Measurements from ENCODE around the gene EXOC7.

DNA sequence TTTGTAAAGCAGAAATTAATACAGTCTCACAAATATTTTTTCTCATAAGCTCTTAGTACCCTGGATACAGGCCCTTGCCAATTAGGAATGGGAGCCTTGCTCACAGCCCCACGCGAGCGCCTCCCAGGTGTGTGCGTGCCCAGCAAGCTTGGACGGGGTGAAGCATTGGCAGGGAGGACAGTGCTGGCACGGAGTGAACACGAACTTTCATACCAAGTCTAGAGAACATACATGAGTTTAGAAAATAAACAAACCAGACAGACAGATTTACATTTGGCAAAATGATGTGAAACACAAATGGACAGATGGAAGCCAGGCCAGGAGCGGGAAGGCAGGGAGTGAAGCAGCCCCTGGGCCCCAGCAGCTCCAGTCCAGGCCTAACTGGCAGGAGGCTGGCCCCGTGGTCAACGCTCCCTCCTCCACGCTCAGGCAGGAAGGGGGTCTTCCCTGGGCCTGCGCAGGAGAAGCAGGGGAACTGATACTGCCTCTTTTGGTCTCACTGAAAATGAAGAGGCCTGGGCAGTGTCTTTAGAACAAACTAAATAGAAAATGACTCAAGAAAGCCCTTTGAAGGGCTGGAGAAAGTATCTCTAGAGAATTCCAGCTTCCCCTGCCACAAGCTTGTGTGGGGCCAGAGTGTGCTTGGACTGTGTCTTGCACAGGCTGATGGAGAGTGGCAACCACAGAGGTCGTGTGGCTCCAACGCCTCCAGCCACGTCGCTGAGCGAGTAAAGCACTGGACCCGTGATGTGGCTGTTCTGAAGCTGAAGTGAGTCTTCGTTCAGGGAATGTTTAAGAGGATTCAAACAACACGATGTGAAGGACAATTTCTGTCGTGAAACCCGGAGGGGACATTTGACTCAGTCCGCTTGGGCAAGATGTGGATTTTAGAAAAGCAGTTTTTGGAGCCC lies 47.4 kb upstream of the EXOC7 start:
- no peak for TF ChIP-seq MXI1 (conservative IDR thresholded peaks at IDR 0.05; ENCODE audit: poor library complexity, severe bottlenecking)
- TF ChIP-seq EP300 (conservative IDR thresholded peaks at IDR 0.05; ENCODE audit: poor library complexity, severe bottlenecking): no peak
- TF ChIP-seq EZH2 (IDR thresholded peaks at IDR 0.05; ENCODE audit: borderline replicate concordance, insufficient read depth, low read length, poor library complexity, severe bottlenecking): no peak
- no peak for TF ChIP-seq SMC3 (conservative IDR thresholded peaks at IDR 0.05; ENCODE audit: poor library complexity)
- TF ChIP-seq, protein P1, sequence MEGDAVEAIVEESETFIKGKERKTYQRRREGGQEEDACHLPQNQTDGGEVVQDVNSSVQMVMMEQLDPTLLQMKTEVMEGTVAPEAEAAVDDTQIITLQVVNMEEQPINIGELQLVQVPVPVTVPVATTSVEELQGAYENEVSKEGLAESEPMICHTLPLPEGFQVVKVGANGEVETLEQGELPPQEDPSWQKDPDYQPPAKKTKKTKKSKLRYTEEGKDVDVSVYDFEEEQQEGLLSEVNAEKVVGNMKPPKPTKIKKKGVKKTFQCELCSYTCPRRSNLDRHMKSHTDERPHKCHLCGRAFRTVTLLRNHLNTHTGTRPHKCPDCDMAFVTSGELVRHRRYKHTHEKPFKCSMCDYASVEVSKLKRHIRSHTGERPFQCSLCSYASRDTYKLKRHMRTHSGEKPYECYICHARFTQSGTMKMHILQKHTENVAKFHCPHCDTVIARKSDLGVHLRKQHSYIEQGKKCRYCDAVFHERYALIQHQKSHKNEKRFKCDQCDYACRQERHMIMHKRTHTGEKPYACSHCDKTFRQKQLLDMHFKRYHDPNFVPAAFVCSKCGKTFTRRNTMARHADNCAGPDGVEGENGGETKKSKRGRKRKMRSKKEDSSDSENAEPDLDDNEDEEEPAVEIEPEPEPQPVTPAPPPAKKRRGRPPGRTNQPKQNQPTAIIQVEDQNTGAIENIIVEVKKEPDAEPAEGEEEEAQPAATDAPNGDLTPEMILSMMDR (IDR thresholded peaks at IDR 0.05; ENCODE audit: poor library complexity, severe bottlenecking): no peak
- no peak for TF ChIP-seq TAF1 (IDR thresholded peaks at IDR 0.05; ENCODE audit: low read depth)
- TF ChIP-seq POLR2AphosphoS5 (IDR thresholded peaks at IDR 0.05): no peak
- no peak for TF ChIP-seq RAD21 (conservative IDR thresholded peaks at IDR 0.05)
